CD4-positive, alpha-beta T cell treated with Interleukin-10 for 1 hour (primary cell): ENCODE measurements around the gene PPM1M.
"Not testable (repeated sequence)": the region's sequence is repeated elsewhere in the genome, so short reads cannot be mapped to it uniquely, and the experiment has no call there.

Experiments used
- DNase-seq: peaks from one replicate; pipeline ENCODE4 v3.0.0-alpha.2; 2020

The PPM1M gene

GRCh38 chr3:52278510-52279069, 33.0 kb downstream of the PPM1M start, which contains the start of gene WDR82:
Gene WDR82, minus strand, starts transcription at chr3:52278649. Its CDS starts 288 bp downstream, at chr3:52278361.
- peak; percentile 96 for DNase-seq

GRCh38 chr3:52279596-52279995, 34.0 kb downstream of the PPM1M start:
- no peak for DNase-seq

- DNase-seq, result no peak
These were observed 34.5 kb downstream of the PPM1M start for GRCh38 chr3:52280050-52280461.

GRCh38 chr3:52281981-52282801, 36.6 kb downstream of the PPM1M start:
- DNase-seq, result peak; percentile 72

- DNase-seq, result no peak
These were observed 37.7 kb downstream of the PPM1M start for GRCh38 chr3:52283306-52283705.

- not testable (repeated sequence) for DNase-seq
These were observed 38.5 kb downstream of the PPM1M start for GRCh38 chr3:52284051-52284450.

GRCh38 chr3:52286777-52287110, 41.2 kb downstream of the PPM1M start:
- DNase-seq, result no peak

GRCh38 chr3:52288674-52289073, 43.1 kb downstream of the PPM1M start:
- DNase-seq, result no peak

GRCh38 chr3:52289338-52289746, 43.8 kb downstream of the PPM1M start:
- DNase-seq, result no peak

- DNase-seq, result no peak
These were observed 44.4 kb downstream of the PPM1M start for GRCh38 chr3:52289747-52290595.

- no peak for DNase-seq
These were observed 45.3 kb downstream of the PPM1M start for GRCh38 chr3:52290596-52291507.

GRCh38 chr3:52291508-52292181, 46.1 kb downstream of the PPM1M start:
- peak; percentile 54 for DNase-seq

GRCh38 chr3:52292247-52293065, 46.9 kb downstream of the PPM1M start:
- DNase-seq, result no peak

GRCh38 chr3:52293491-52294319, 48.1 kb downstream of the PPM1M start:
- no peak for DNase-seq

GRCh38 chr3:52294320-52295150, 49.0 kb downstream of the PPM1M start:
- DNase-seq, result no peak

GRCh38 chr3:52295671-52296208, 50.2 kb downstream of the PPM1M start:
- DNase-seq, result no peak

- DNase-seq, result no peak
These were observed 51.9 kb downstream of the PPM1M start for GRCh38 chr3:52297242-52298148.
